Measurements from ENCODE around the gene IKBIP.

DNA sequence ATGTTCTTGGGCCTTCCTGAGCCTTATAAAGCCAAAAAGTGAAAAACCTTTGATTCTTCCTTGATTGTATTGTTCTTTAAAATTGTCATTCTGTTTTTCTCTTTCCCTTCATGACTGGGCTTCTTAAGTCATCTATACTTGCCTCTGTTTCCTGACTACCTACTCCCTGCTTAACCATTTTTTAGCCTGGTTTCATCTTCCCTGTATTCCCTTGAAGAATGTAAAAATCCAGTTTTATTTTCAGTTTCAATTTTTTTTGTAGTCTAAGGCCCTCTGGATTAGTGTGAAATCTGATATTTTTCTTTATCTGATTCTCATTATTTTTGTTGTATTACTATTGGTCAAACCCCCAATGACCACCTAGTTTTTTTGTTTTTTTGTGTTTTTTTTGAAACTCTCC is 46.8 kb upstream of the IKBIP start:
- TF ChIP-seq, protein P1, sequence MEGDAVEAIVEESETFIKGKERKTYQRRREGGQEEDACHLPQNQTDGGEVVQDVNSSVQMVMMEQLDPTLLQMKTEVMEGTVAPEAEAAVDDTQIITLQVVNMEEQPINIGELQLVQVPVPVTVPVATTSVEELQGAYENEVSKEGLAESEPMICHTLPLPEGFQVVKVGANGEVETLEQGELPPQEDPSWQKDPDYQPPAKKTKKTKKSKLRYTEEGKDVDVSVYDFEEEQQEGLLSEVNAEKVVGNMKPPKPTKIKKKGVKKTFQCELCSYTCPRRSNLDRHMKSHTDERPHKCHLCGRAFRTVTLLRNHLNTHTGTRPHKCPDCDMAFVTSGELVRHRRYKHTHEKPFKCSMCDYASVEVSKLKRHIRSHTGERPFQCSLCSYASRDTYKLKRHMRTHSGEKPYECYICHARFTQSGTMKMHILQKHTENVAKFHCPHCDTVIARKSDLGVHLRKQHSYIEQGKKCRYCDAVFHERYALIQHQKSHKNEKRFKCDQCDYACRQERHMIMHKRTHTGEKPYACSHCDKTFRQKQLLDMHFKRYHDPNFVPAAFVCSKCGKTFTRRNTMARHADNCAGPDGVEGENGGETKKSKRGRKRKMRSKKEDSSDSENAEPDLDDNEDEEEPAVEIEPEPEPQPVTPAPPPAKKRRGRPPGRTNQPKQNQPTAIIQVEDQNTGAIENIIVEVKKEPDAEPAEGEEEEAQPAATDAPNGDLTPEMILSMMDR (conservative IDR thresholded peaks at IDR 0.05 in 1 of 2, IDR thresholded peaks at IDR 0.05 in 1 of 2; ENCODE audit: extremely low read depth in 1 of 2, insufficient read depth in 1 of 2, low read depth in 1 of 2, low read length in 2 of 2) = no peak
- no peak for TF ChIP-seq EZH2 (IDR thresholded peaks at IDR 0.05; ENCODE audit: borderline replicate concordance, low read length)

All from mammary epithelial cell (primary cell).